ENCODE data around the gene PLCG2.
"Not testable (repeated sequence)": the region's sequence is repeated elsewhere in the genome, so short reads cannot be mapped to it uniquely, and the experiment has no call there.

PLCG2 gene

GRCh38 chr16:82009789-82010188 lies 230.7 kb downstream of the PLCG2 start:
- not testable (repeated sequence) for DNase-seq

GRCh38 chr16:82010649-82011048 lies 231.6 kb downstream of the PLCG2 start:
- DNase-seq = no peak

GRCh38 chr16:82011199-82011641 lies 232.1 kb downstream of the PLCG2 start, which contains the start of gene SDR42E1:
TSS of gene SDR42E1 (minus strand) at chr16:82011470. CDS start at chr16:82000858, 10,612 bp downstream.
- DNase-seq = peak in 3 of 4 experiments; percentile 19 to 48 (median 35)
